Neuron (in vitro differentiated cells): ENCODE data around the gene TRIM68.

ENCODE experiments used
- H2AFZ ChIP-seq: one replicate; pipeline ENCODE4 v1.6.1; 2013; ENCODE audit warnings: low read depth, mild to moderate bottlenecking, inconsistent platforms, low read length, moderate library complexity
- H3K27me3 ChIP-seq: one replicate; pipeline ENCODE4 v1.6.1; 2013; ENCODE audit warnings: low read length; ENCODE audit not compliant: insufficient read depth
- H3K36me3 ChIP-seq: one replicate; pipeline ENCODE4 v1.6.1; 2013; ENCODE audit warnings: low read length; ENCODE audit not compliant: insufficient read depth
- H3K4me1 ChIP-seq: one replicate; pipeline ENCODE4 v1.6.1; 2013; ENCODE audit warnings: low read length; ENCODE audit not compliant: insufficient read depth
- H3K4me3 ChIP-seq: 2 replicates; pipeline ENCODE4 v1.5.1; 2013; ENCODE audit warnings: mild to moderate bottlenecking, low read length, moderate library complexity
- H3K9me3 ChIP-seq: one replicate; pipeline ENCODE4 v1.6.1; 2013; ENCODE audit warnings: low read length

The TRIM68 gene

GRCh38 chr11:4578624-4579023 lies 29.4 kb downstream of the TRIM68 start:
- Histone ChIP-seq H3K36me3 (no peaks in the 10 kb centered on the region), H3K27me3 (peaks cover 2% of the 10 kb centered on the region), H3K4me1 (no peaks in the 10 kb centered on the region), H2AFZ (no peak overlapping the region), H3K9me3 (no peaks in the 10 kb centered on the region), H3K4me3 (no peak overlapping the region)

DNA sequence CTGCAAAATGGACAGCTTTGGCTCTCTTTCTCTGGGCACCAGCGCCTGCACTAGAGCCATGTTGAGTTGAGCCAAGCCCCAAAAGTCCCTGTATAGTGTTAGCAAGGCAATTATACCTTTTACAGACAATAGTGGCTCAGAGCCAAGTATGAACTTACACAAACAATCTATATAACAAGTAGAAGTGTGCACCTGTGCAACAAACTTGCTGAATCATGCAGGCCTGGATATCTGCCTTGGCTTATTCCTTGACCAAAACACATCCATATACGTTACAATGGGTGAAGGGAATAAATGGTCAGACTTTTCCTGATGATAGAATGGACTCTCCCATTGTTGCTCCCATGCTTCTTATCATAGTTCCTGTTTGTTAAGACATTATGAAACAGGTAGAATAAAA lies 30.3 kb downstream of the TRIM68 start:
- H3K9me3 ChIP-seq, result no peaks in the 10 kb centered on the region

GRCh38 chr11:4576880-4577279 lies 31.2 kb downstream of the TRIM68 start:
- Histone ChIP-seq H3K4me3 (no peak overlapping the region), H3K27me3 (peaks cover 2% of the 10 kb centered on the region), H3K36me3 (no peaks in the 10 kb centered on the region), H2AFZ (no peak overlapping the region), H3K4me1 (no peaks in the 10 kb centered on the region), H3K9me3 (no peaks in the 10 kb centered on the region)

More for the DNA sequence above, 30.3 kb downstream of the TRIM68 start:
- no peak overlapping the region for H3K4me3 ChIP-seq
- no peaks in the 10 kb centered on the region for H3K4me1 ChIP-seq
- H2AFZ ChIP-seq, result no peak overlapping the region
- no peaks in the 10 kb centered on the region for H3K36me3 ChIP-seq
- H3K27me3 ChIP-seq, result peaks cover 2% of the 10 kb centered on the region

DNA sequence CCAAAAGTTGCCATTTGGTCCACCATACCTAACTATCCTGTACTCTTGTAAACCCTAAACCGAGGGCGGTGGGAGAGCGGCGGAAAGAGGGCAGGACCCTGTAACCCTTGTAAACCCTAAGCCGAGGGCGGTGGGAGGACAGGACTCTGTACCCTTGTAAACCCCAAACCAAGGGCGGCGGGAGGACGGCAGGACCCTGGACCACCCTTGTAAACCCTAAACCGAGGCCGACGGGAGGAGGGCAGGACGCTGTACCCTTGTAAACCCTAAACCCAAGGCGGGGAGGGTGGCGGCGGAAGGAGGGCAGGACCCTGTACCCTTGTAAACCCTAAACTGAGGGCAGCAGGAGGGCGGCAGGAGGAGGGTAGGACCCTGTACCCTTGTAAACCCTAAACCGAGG lies 39.0 kb downstream of the TRIM68 start:
- H3K36me3 ChIP-seq, result no peaks in the 10 kb centered on the region
- H3K9me3 ChIP-seq, result no peaks in the 10 kb centered on the region
- no peak overlapping the region for H3K4me3 ChIP-seq
- H3K4me1 ChIP-seq, result no peaks in the 10 kb centered on the region
- H3K27me3 ChIP-seq, result peaks cover 5% of the 10 kb centered on the region
- H2AFZ ChIP-seq, result no peak overlapping the region

DNA sequence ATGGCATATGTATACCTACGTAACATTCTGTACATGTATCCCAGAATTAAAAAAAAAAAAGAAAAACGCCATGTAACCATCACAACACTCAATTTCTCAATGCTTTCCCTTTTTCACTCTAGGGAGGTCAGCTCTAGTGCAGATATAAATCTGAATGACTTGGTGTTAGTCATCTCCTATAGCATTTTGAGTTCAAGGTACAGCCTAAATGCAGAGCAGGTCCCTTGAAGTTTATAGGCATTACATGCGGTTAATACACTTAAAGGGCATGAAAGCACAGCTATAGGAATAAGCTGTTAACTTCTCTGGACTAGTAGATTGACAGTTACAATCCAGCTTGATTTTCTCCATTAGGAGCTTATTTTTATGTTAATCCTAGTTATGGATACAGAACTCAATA lies 42.7 kb downstream of the TRIM68 start:
- Histone ChIP-seq H3K36me3 (no peaks in the 10 kb centered on the region), H2AFZ (no peak overlapping the region)

GRCh38 chr11:4560467-4560866 lies 47.6 kb downstream of the TRIM68 start:
- Histone ChIP-seq H2AFZ (no peak overlapping the region), H3K4me3 (no peak overlapping the region), H3K27me3 (no peaks in the 10 kb centered on the region), H3K4me1 (no peaks in the 10 kb centered on the region), H3K9me3 (no peaks in the 10 kb centered on the region), H3K36me3 (no peaks in the 10 kb centered on the region)

More for the DNA sequence above, 42.7 kb downstream of the TRIM68 start:
- Histone ChIP-seq H3K4me1 (no peaks in the 10 kb centered on the region), H3K27me3 (no peaks in the 10 kb centered on the region), H3K9me3 (no peaks in the 10 kb centered on the region), H3K4me3 (no peak overlapping the region)

DNA sequence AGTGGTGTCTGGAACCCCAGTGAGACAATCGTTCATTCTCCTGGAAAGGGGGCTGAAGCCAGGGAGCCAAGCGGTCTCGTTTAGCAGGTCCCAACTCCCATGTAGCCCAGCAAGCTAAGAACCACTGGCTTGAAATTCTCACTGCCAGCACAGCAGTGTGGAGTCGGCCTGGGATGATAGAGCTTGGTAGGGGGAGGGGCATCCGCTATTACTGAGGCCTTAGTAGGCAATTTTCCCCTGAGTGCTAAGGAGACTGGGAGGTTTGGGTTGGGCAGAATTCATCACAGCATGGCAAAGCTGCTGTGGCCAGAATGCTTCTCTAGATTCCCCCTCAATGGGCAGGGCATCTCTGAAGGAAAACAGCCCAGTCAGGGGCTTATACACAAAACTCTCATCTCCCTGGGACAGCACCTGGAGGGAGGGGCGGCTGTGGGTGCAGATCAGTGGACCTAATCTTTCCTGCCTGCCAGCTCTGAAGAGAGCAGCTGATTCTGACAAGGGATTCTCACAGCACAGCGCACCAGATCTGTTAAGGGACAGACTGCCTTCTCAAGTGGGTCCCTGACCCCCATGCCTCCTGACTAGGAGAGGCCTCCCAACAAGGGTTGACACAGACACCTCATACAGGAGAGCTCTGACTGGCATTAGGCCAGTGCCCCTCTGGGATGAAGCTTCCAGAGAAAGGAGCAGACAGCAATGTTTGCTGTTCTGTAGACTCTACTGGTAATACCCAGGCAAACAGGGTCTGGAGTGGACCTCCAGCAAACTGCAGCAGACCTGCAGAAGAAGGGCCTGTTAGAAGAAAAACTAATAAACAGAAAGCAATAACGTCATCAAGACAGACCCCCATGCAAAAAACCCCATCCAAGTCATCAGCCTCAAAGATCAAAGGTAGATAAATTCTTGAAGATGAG lies 48.2 kb downstream of the TRIM68 start:
- H3K4me3 ChIP-seq, result no peak overlapping the region
- no peaks in the 10 kb centered on the region for H3K36me3 ChIP-seq
- H3K9me3 ChIP-seq, result no peaks in the 10 kb centered on the region
- no peaks in the 10 kb centered on the region for H3K4me1 ChIP-seq
- no peaks in the 10 kb centered on the region for H3K27me3 ChIP-seq
- no peak overlapping the region for H2AFZ ChIP-seq

DNA sequence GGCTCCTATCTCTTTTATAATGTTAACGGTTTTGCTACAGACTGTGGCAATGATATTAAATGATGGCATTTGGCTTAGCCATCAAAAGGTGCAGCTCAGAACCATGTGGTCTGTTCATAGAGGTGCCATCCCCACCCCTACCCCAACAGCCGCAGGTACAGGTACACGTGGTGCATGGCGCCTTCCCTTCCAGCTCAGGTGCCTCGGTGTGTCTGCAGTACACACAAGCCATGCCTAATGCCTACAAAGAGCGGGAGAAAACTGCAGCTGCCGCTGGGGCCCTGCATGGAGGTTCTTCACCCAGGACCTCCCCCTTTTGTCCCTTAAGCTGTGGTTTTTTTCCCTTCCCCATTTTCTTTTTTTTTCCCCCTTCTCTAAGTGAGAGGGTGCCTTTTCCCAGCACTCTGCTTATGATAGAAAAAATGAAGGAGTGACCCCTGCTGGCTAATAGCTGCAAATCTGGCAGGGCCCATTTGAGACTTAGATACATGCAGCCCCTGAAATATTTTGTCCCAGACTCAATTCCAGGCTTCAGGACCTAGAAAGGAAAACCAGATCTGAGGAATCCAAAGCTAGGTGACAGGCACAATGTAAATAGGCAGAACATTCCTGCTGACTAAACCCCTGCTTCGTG lies 56.6 kb downstream of the TRIM68 start:
- H2AFZ ChIP-seq, result no peak overlapping the region
- no peaks in the 10 kb centered on the region for H3K36me3 ChIP-seq
- no peaks in the 10 kb centered on the region for H3K9me3 ChIP-seq
- H3K27me3 ChIP-seq, result no peaks in the 10 kb centered on the region
- H3K4me1 ChIP-seq, result no peaks in the 10 kb centered on the region
- H3K4me3 ChIP-seq, result no peak overlapping the region
